ENCODE measurements around the gene WFDC5.

Gene WFDC5

DNA sequence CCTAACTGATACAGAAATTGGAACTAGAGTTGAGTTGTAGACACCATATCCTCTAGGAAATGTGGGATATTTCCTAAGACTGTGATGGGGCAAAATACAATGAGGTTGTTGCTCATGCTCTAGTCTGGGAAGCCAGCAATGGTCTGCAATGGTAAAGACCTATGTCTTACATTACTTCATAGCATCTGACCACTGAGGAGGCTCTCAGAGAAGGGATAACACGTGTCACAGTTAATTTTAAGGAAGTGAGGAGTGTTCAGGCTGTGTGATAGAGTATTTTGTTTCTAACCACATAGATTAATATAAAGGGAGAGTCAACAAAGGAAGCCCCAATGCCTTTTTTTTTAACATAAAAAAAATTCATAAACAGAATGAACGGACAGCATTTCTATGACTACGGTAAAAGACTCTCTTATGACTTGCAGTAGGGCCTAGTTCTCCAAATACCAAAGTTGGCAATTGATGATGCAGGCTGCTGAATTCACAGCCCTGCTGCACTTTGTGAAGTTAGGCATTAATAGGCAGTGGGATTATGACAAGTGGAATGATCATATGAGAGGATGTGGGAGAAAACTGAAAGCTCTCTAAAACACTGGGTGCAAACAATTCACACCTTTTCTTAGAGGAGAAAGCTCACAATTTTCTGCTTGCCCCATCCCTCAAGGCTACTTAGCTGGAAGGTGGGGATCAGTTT is 27.7 kb downstream of the WFDC5 start:
- H3K4me1 ChIP-seq (ENCODE audit: control insufficient read depth, low read depth, low read length), result no peaks in the 10 kb centered on the region
- H3K9me3 ChIP-seq (ENCODE audit: control insufficient read depth, low read depth, low read length), result no peaks in the 10 kb centered on the region
- H3K27ac ChIP-seq (ENCODE audit: low read length), result no peak overlapping the region
- peaks cover 5% of the 10 kb centered on the region for H3K36me3 ChIP-seq (ENCODE audit: control insufficient read depth, low read depth, low read length)
- H3K4me3 ChIP-seq (ENCODE audit: low read length), result no peak overlapping the region
- H3K9ac ChIP-seq (ENCODE audit: low read length), result no peak overlapping the region
- H3K27me3 ChIP-seq (ENCODE audit: control insufficient read depth, insufficient read depth, low read length), result no peaks in the 10 kb centered on the region

DNA sequence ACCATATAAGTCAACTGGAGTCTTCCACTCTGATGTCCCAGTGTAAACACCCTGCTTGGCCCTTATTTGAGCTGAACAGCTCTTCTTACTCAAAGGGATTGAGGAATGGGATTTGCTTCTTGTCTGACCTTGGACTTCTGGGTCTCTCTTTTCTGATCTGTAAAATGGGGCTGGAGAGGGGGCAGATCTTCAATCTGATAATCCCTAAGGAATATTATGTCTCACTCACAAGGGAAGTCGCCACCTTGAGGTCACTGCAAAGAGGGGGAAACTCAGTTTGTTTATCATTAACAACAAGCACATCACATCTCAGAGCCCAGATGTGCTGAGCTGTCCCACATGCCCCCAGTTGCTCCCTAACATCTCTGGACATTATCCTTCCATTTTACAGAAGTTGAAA is 29.1 kb downstream of the WFDC5 start:
- Histone ChIP-seq H3K4me1 (ENCODE audit: control insufficient read depth, low read depth, low read length) (no peaks in the 10 kb centered on the region), H3K9me3 (ENCODE audit: control insufficient read depth, low read depth, low read length) (no peaks in the 10 kb centered on the region), H3K27me3 (ENCODE audit: control insufficient read depth, insufficient read depth, low read length) (no peaks in the 10 kb centered on the region), H3K4me3 (ENCODE audit: low read length) (no peak overlapping the region), H3K36me3 (ENCODE audit: control insufficient read depth, low read depth, low read length) (peaks cover 5% of the 10 kb centered on the region), H3K27ac (ENCODE audit: low read length) (no peak overlapping the region), H3K9ac (ENCODE audit: low read length) (no peak overlapping the region)

- Histone ChIP-seq H3K4me3 (ENCODE audit: low read length) (no peak overlapping the region), H3K9me3 (ENCODE audit: control insufficient read depth, low read depth, low read length) (no peaks in the 10 kb centered on the region), H3K27me3 (ENCODE audit: control insufficient read depth, insufficient read depth, low read length) (no peaks in the 10 kb centered on the region), H3K9ac (ENCODE audit: low read length) (no peak overlapping the region), H3K27ac (ENCODE audit: low read length) (no peak overlapping the region), H3K4me1 (ENCODE audit: control insufficient read depth, low read depth, low read length) (no peaks in the 10 kb centered on the region), H3K36me3 (ENCODE audit: control insufficient read depth, low read depth, low read length) (peaks cover 5% of the 10 kb centered on the region)
Observed at GRCh38 chr20:45085289-45085688, 29.7 kb downstream of the WFDC5 start.

DNA sequence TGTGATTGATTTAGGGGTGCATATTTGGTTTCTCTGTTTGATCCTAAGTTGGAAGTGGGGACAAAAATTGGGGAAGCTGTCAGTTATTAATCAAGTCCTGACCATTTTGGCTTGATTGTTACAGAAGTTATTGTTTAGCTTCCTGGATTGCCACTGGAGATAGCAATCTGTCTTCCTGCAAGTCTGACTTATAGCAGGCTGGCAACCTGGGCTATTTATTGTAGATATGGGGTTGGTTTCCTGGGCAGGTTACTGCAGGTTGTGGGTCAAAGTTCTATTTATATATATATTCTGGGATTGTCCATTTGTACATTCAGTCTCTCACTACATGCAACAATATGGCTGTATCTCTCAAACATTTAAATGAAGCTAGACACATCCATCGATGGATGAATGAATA is 31.8 kb downstream of the WFDC5 start:
- H3K36me3 ChIP-seq (ENCODE audit: control insufficient read depth, low read depth, low read length), result peaks cover 9% of the 10 kb centered on the region

DNA sequence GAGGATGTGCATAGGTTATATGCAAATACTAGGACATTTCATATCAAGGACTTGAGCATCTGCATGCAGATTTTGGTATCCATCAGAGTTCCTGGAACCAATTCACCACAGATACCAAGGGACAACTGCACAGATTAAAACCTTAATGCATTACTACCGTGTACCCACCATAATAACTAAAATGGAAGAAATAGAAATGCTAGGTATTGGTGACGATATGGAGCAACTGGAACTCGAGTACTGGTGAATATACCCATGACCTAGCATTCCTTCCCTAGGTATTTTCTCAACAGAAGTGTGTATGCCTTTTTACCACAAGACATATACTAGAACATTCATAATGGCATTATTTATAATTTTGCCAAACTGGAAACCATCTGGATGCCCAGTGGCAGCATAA is 32.5 kb downstream of the WFDC5 start:
- Histone ChIP-seq H3K36me3 (ENCODE audit: control insufficient read depth, low read depth, low read length) (peaks cover 12% of the 10 kb centered on the region), H3K27me3 (ENCODE audit: control insufficient read depth, insufficient read depth, low read length) (no peaks in the 10 kb centered on the region), H3K4me1 (ENCODE audit: control insufficient read depth, low read depth, low read length) (no peaks in the 10 kb centered on the region), H3K27ac (ENCODE audit: low read length) (no peak overlapping the region), H3K9ac (ENCODE audit: low read length) (no peak overlapping the region), H3K4me3 (ENCODE audit: low read length) (no peak overlapping the region), H3K9me3 (ENCODE audit: control insufficient read depth, low read depth, low read length) (no peaks in the 10 kb centered on the region)

More for the DNA sequence above, 31.8 kb downstream of the WFDC5 start:
- H3K27ac ChIP-seq (ENCODE audit: low read length), result no peak overlapping the region
- no peaks in the 10 kb centered on the region for H3K27me3 ChIP-seq (ENCODE audit: control insufficient read depth, insufficient read depth, low read length)
- no peak overlapping the region for H3K4me3 ChIP-seq (ENCODE audit: low read length)
- H3K9me3 ChIP-seq (ENCODE audit: control insufficient read depth, low read depth, low read length), result no peaks in the 10 kb centered on the region
- H3K4me1 ChIP-seq (ENCODE audit: control insufficient read depth, low read depth, low read length), result no peaks in the 10 kb centered on the region
- no peak overlapping the region for H3K9ac ChIP-seq (ENCODE audit: low read length)

GRCh38 chr20:45080867-45081624 is 33.9 kb downstream of the WFDC5 start:
- Histone ChIP-seq H3K27me3 (ENCODE audit: control insufficient read depth, insufficient read depth, low read length) (no peaks in the 10 kb centered on the region), H3K36me3 (ENCODE audit: control insufficient read depth, low read depth, low read length) (peaks cover 12% of the 10 kb centered on the region), H3K4me1 (ENCODE audit: control insufficient read depth, low read depth, low read length) (peaks cover 8% of the 10 kb centered on the region), H3K9me3 (ENCODE audit: control insufficient read depth, low read depth, low read length) (no peaks in the 10 kb centered on the region), H3K27ac (ENCODE audit: low read length) (no peak overlapping the region), H3K9ac (ENCODE audit: low read length) (no peak overlapping the region), H3K4me3 (ENCODE audit: low read length) (no peak overlapping the region)

GRCh38 chr20:45077559-45077958 is 37.4 kb downstream of the WFDC5 start:
- Histone ChIP-seq H3K9ac (ENCODE audit: low read length) (no peak overlapping the region), H3K27ac (ENCODE audit: low read length) (no peak overlapping the region), H3K36me3 (ENCODE audit: control insufficient read depth, low read depth, low read length) (peaks cover 13% of the 10 kb centered on the region), H3K4me3 (ENCODE audit: low read length) (no peak overlapping the region), H3K9me3 (ENCODE audit: control insufficient read depth, low read depth, low read length) (no peaks in the 10 kb centered on the region), H3K4me1 (ENCODE audit: control insufficient read depth, low read depth, low read length) (peaks cover 8% of the 10 kb centered on the region), H3K27me3 (ENCODE audit: control insufficient read depth, insufficient read depth, low read length) (no peaks in the 10 kb centered on the region)

GRCh38 chr20:45073221-45073620 is 41.8 kb downstream of the WFDC5 start:
- Histone ChIP-seq H3K9me3 (ENCODE audit: control insufficient read depth, low read depth, low read length) (no peaks in the 10 kb centered on the region), H3K9ac (ENCODE audit: low read length) (no peak overlapping the region), H3K4me3 (ENCODE audit: low read length) (no peak overlapping the region), H3K36me3 (ENCODE audit: control insufficient read depth, low read depth, low read length) (peaks cover 7% of the 10 kb centered on the region), H3K27ac (ENCODE audit: low read length) (no peak overlapping the region), H3K27me3 (ENCODE audit: control insufficient read depth, insufficient read depth, low read length) (no peaks in the 10 kb centered on the region), H3K4me1 (ENCODE audit: control insufficient read depth, low read depth, low read length) (peaks cover 8% of the 10 kb centered on the region)

GRCh38 chr20:45072066-45072465 is 42.9 kb downstream of the WFDC5 start:
- H3K36me3 ChIP-seq (ENCODE audit: control insufficient read depth, low read depth, low read length), result peaks cover 4% of the 10 kb centered on the region
- no peak overlapping the region for H3K27ac ChIP-seq (ENCODE audit: low read length)
- no peak overlapping the region for H3K9ac ChIP-seq (ENCODE audit: low read length)
- no peaks in the 10 kb centered on the region for H3K9me3 ChIP-seq (ENCODE audit: control insufficient read depth, low read depth, low read length)
- peaks cover 7% of the 10 kb centered on the region for H3K4me1 ChIP-seq (ENCODE audit: control insufficient read depth, low read depth, low read length)
- H3K4me3 ChIP-seq (ENCODE audit: low read length), result no peak overlapping the region
- no peaks in the 10 kb centered on the region for H3K27me3 ChIP-seq (ENCODE audit: control insufficient read depth, insufficient read depth, low read length)

DNA sequence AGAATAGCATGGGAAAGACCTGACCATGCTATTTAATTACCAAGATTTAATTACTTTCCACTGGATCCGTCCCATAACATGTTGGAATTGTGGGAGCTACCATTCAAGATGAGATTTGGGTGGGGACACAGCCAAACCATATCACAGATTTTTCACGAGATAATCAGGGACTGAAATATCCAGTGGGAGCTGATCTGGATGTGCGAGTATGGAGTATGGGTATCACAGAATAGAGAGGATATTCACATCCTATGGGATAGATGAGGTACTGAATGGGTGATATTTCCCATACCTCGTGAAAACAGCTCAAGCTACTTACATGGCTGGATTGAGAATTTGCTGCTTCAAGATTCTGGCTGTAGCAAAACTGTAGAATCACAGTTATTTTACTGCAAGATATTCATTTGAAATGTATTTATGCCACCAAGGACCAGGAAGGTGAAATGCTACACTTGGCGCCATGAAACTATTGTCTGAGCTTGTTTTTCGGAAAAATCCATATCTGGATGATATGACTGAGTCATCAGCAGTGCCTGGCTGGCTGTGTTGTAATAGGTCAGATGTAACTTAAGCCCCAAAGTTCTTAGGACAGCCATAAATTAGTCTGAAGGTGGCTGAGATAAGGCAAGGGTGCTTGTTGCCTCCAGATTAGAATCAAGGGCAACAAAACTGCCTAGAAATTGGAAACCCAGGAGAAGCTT is 43.9 kb downstream of the WFDC5 start:
- Histone ChIP-seq H3K4me1 (ENCODE audit: control insufficient read depth, low read depth, low read length) (no peaks in the 10 kb centered on the region), H3K36me3 (ENCODE audit: control insufficient read depth, low read depth, low read length) (peaks cover 4% of the 10 kb centered on the region), H3K9ac (ENCODE audit: low read length) (no peak overlapping the region), H3K27me3 (ENCODE audit: control insufficient read depth, insufficient read depth, low read length) (no peaks in the 10 kb centered on the region), H3K9me3 (ENCODE audit: control insufficient read depth, low read depth, low read length) (no peaks in the 10 kb centered on the region), H3K27ac (ENCODE audit: low read length) (no peak overlapping the region), H3K4me3 (ENCODE audit: low read length) (no peak overlapping the region)

DNA sequence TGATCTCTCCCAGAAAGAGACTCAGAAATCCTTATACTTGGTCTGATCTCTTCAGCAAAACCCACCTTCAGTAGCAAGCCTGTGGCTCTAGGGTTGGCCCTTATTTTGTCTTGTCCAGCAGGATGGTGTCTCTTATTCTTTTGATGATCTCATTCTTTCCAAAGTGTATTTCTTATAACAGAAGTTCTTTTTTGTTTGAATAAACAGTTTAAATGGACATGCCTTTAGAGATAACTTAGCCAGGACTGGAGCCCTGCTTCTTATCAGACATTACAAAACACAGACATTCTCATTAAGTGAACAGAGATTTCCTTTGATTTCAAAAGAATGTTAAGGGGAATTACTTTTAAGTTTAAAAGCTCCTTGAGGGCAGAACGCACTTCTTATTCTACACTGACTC is 45.7 kb downstream of the WFDC5 start:
- Histone ChIP-seq H3K4me3 (ENCODE audit: low read length) (no peak overlapping the region), H3K27me3 (ENCODE audit: control insufficient read depth, insufficient read depth, low read length) (no peaks in the 10 kb centered on the region), H3K27ac (ENCODE audit: low read length) (no peak overlapping the region), H3K9me3 (ENCODE audit: control insufficient read depth, low read depth, low read length) (no peaks in the 10 kb centered on the region), H3K4me1 (ENCODE audit: control insufficient read depth, low read depth, low read length) (no peaks in the 10 kb centered on the region), H3K36me3 (ENCODE audit: control insufficient read depth, low read depth, low read length) (no peaks in the 10 kb centered on the region), H3K9ac (ENCODE audit: low read length) (no peak overlapping the region)

All from iPS-18a (cell line).